Mesothelial cell of epicardium (in vitro differentiated cells): Measurements from ENCODE around the gene PLEKHG4. TPM values are rescaled to one million over a fixed set of nuclear protein-coding genes. Genes with fewer than 3 reads are reported as not detected.

ENCODE experiments used
- DNase-seq, 2 experiments: peaks; one replicate each; pipeline ENCODE4 v3.0.0; 2021; ENCODE audit warnings: low spot score in 2 of 2; ENCODE audit not compliant: unreplicated experiment in 2 of 2
- H3K27ac Mint-ChIP-seq: 2 replicates; pipeline ENCODE4 v1.8.0; 2021; ENCODE audit warnings: mixed read lengths
- H3K27me3 Mint-ChIP-seq: 2 replicates; pipeline ENCODE4 v1.8.0; 2021; ENCODE audit warnings: low read depth, mixed read lengths
- H3K36me3 Mint-ChIP-seq: 2 replicates; pipeline ENCODE4 v1.8.0; 2021; ENCODE audit warnings: mixed read lengths
- H3K4me1 Mint-ChIP-seq: 2 replicates; pipeline ENCODE4 v1.8.0; 2021; ENCODE audit warnings: mixed read lengths
- H3K4me3 Mint-ChIP-seq: 2 replicates; pipeline ENCODE4 v1.8.0; 2021; ENCODE audit warnings: mild to moderate bottlenecking, moderate library complexity, mixed read lengths
- H3K9me3 Mint-ChIP-seq: 2 replicates; pipeline ENCODE4 v1.8.0; 2021; ENCODE audit warnings: mixed read lengths
- total RNA-seq: library from RNA; stranded (reverse); gene quantifications from 3 replicates; pipeline ENCODE4 v1.2.1, GENCODE V29; 2021
- TF ChIP-seq, protein P1 (sequence below): fragments of 200-600 bp; sonication (generic); IDR thresholded peaks from one replicate; pipeline ENCODE4 v1.5.0; 2021; ENCODE audit warnings: antibody characterized with exemption; ENCODE audit not compliant: unreplicated experiment

The PLEKHG4 gene
- total RNA-seq, 1 donor from 2014 or later = 15.4 TPM

- H3K4me3 Mint-ChIP-seq = no peak overlapping the region
- TF ChIP-seq, protein P1, sequence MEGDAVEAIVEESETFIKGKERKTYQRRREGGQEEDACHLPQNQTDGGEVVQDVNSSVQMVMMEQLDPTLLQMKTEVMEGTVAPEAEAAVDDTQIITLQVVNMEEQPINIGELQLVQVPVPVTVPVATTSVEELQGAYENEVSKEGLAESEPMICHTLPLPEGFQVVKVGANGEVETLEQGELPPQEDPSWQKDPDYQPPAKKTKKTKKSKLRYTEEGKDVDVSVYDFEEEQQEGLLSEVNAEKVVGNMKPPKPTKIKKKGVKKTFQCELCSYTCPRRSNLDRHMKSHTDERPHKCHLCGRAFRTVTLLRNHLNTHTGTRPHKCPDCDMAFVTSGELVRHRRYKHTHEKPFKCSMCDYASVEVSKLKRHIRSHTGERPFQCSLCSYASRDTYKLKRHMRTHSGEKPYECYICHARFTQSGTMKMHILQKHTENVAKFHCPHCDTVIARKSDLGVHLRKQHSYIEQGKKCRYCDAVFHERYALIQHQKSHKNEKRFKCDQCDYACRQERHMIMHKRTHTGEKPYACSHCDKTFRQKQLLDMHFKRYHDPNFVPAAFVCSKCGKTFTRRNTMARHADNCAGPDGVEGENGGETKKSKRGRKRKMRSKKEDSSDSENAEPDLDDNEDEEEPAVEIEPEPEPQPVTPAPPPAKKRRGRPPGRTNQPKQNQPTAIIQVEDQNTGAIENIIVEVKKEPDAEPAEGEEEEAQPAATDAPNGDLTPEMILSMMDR = no peak
- no peak overlapping the region for H3K27ac Mint-ChIP-seq
- peaks cover 40% of the 10 kb centered on the region for H3K27me3 Mint-ChIP-seq
- no peak for DNase-seq
- H3K36me3 Mint-ChIP-seq = no peaks in the 10 kb centered on the region
- H3K4me1 Mint-ChIP-seq = peaks cover 4% of the 10 kb centered on the region
- H3K9me3 Mint-ChIP-seq = no peaks in the 10 kb centered on the region
Observed at GRCh38 chr16:67296420-67296819, 17.1 kb downstream of the PLEKHG4 start.

- DNase-seq = no peak
- TF ChIP-seq, protein P1 = no peak
- H3K4me1 Mint-ChIP-seq = peaks cover 11% of the 10 kb centered on the region
- no peaks in the 10 kb centered on the region for H3K9me3 Mint-ChIP-seq
- H3K36me3 Mint-ChIP-seq = no peaks in the 10 kb centered on the region
- H3K4me3 Mint-ChIP-seq = no peak overlapping the region
- no peak overlapping the region for H3K27ac Mint-ChIP-seq
- peaks cover 32% of the 10 kb centered on the region for H3K27me3 Mint-ChIP-seq
Observed at GRCh38 chr16:67298277-67298676, 18.9 kb downstream of the PLEKHG4 start.

DNA sequence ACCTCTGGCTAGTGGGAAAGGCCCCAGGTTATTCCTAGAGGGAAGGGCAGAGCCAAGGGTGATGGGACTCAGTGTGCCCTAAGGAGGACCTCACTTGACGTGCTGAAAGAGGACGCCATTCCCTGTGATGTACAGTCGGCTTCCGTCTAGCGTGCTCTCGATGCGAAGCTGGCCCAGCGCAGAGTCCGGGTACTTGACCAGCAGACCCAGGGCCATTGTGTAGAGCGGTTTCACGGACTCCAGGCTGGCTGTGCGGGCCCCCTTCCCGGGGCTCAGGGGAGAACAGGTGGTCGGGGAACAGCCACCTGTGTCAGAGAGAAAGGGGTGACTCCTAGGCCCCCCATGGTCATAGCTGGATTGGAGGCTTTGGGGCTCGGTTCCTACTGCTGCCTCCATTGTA lies 19.9 kb downstream of the PLEKHG4 start:
- no peaks in the 10 kb centered on the region for H3K9me3 Mint-ChIP-seq
- TF ChIP-seq, protein P1 = no peak
- H3K27ac Mint-ChIP-seq = no peak overlapping the region
- H3K4me1 Mint-ChIP-seq = peaks cover 11% of the 10 kb centered on the region
- no peaks in the 10 kb centered on the region for H3K36me3 Mint-ChIP-seq
- no peak for DNase-seq
- no peak overlapping the region for H3K4me3 Mint-ChIP-seq
- H3K27me3 Mint-ChIP-seq = peaks cover 22% of the 10 kb centered on the region

- Mint-ChIP-seq H3K4me3 (no peak overlapping the region), H3K9me3 (no peaks in the 10 kb centered on the region), H3K36me3 (no peaks in the 10 kb centered on the region), H3K4me1 (peaks cover 11% of the 10 kb centered on the region), H3K27me3 (peaks cover 14% of the 10 kb centered on the region), H3K27ac (peak overlapping the region; percentile 17)
- TF ChIP-seq, protein P1 = no peak
- no peak for DNase-seq
Observed at GRCh38 chr16:67301080-67301782, 21.9 kb downstream of the PLEKHG4 start.

DNA sequence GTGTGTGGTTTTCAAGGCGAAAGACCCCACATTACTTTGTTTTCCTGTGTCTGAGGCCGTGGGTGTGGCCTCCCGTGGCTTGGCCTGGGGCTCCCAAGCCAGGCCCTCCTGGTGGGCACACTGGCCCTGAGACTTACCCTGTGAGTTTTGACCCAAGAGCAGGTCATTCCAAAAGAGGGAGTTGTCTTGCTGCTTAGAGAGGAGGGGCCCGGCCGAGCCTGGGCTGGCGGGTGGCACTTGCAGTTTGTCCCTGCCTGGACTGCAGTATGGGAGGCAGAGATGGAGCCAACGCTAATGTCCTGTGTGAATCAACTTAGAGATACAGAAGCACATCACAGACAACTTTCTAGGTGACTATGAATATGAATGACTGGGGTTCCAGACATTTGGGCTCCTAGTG lies 22.7 kb downstream of the PLEKHG4 start:
- no peak for DNase-seq
- Mint-ChIP-seq H3K27ac (peak overlapping the region; percentile 80), H3K4me3 (no peak overlapping the region), H3K27me3 (peaks cover 14% of the 10 kb centered on the region), H3K9me3 (no peaks in the 10 kb centered on the region), H3K36me3 (no peaks in the 10 kb centered on the region), H3K4me1 (peaks cover 11% of the 10 kb centered on the region)
- TF ChIP-seq, protein P1 = no peak

- Mint-ChIP-seq H3K36me3 (no peaks in the 10 kb centered on the region), H3K27me3 (peaks cover 8% of the 10 kb centered on the region), H3K4me3 (no peak overlapping the region), H3K27ac (no peak overlapping the region), H3K4me1 (peaks cover 11% of the 10 kb centered on the region), H3K9me3 (no peaks in the 10 kb centered on the region)
- no peak for DNase-seq
- TF ChIP-seq, protein P1 = no peak
Observed at GRCh38 chr16:67302970-67303369, 23.6 kb downstream of the PLEKHG4 start.
